ENCODE data around the gene CADM2.

CADM2 gene

GRCh38 chr3:84991422-84991900, 32.7 kb downstream of the CADM2 start:
- no peak for DNase-seq (ENCODE audit: low read depth, low spot score)
- Histone ChIP-seq H3K9me3 (ENCODE audit: low read depth, low read length) (no peaks in the 10 kb centered on the region), H3K9ac (ENCODE audit: insufficient read length) (no peak overlapping the region), H3K36me3 (ENCODE audit: insufficient read depth, low read length) (no peaks in the 10 kb centered on the region), H3K27ac (no peak overlapping the region), H3K4me3 (no peak overlapping the region)
- TF ChIP-seq POLR2AphosphoS5 (IDR thresholded peaks at IDR 0.05; ENCODE audit: borderline replicate concordance, low read depth, low read length) (no peak), EZH2 (IDR thresholded peaks at IDR 0.05) (no peak), FOXP2 (optimal IDR thresholded peaks at IDR 0.05; ENCODE audit: control extremely low read depth, extremely low read length, insufficient read depth) (no peak)

- TF ChIP-seq POLR2AphosphoS5 (IDR thresholded peaks at IDR 0.05; ENCODE audit: borderline replicate concordance, low read depth, low read length) = no peak
- TF ChIP-seq FOXP2 (optimal IDR thresholded peaks at IDR 0.05; ENCODE audit: control extremely low read depth, extremely low read length, insufficient read depth) = no peak
- TF ChIP-seq EZH2 (IDR thresholded peaks at IDR 0.05) = no peak
- DNase-seq (ENCODE audit: low read depth, low spot score) = no peak
- no peaks in the 10 kb centered on the region for H3K36me3 ChIP-seq (ENCODE audit: insufficient read depth, low read length)
- no peaks in the 10 kb centered on the region for H3K9me3 ChIP-seq (ENCODE audit: low read depth, low read length)
- no peak overlapping the region for H3K4me3 ChIP-seq
- no peak overlapping the region for H3K27ac ChIP-seq
- no peak overlapping the region for H3K9ac ChIP-seq (ENCODE audit: insufficient read length)
Measured at GRCh38 chr3:84993956-84994355, 35.2 kb downstream of the CADM2 start.

GRCh38 chr3:84998545-84998944, 39.8 kb downstream of the CADM2 start:
- DNase-seq (ENCODE audit: low read depth, low spot score) = no peak
- no peak overlapping the region for H3K27ac ChIP-seq
- no peaks in the 10 kb centered on the region for H3K36me3 ChIP-seq (ENCODE audit: insufficient read depth, low read length)
- TF ChIP-seq FOXP2 (optimal IDR thresholded peaks at IDR 0.05; ENCODE audit: control extremely low read depth, extremely low read length, insufficient read depth) (no peak), POLR2AphosphoS5 (IDR thresholded peaks at IDR 0.05; ENCODE audit: borderline replicate concordance, low read depth, low read length) (no peak), EZH2 (IDR thresholded peaks at IDR 0.05) (no peak)
- no peak overlapping the region for H3K9ac ChIP-seq (ENCODE audit: insufficient read length)
- H3K4me3 ChIP-seq = no peak overlapping the region
- H3K9me3 ChIP-seq (ENCODE audit: low read depth, low read length) = no peaks in the 10 kb centered on the region

GRCh38 chr3:85003479-85003878, 44.7 kb downstream of the CADM2 start:
- Histone ChIP-seq H3K4me3 (no peak overlapping the region), H3K27ac (no peak overlapping the region), H3K9ac (ENCODE audit: insufficient read length) (no peak overlapping the region), H3K36me3 (ENCODE audit: insufficient read depth, low read length) (no peaks in the 10 kb centered on the region), H3K9me3 (ENCODE audit: low read depth, low read length) (no peaks in the 10 kb centered on the region)
- no peak for TF ChIP-seq EZH2 (IDR thresholded peaks at IDR 0.05)
- TF ChIP-seq POLR2AphosphoS5 (IDR thresholded peaks at IDR 0.05; ENCODE audit: borderline replicate concordance, low read depth, low read length) = no peak
- TF ChIP-seq FOXP2 (optimal IDR thresholded peaks at IDR 0.05; ENCODE audit: control extremely low read depth, extremely low read length, insufficient read depth) = no peak
- DNase-seq (ENCODE audit: low read depth, low spot score) = no peak

GRCh38 chr3:85004147-85004546, 45.4 kb downstream of the CADM2 start:
- Histone ChIP-seq H3K9me3 (ENCODE audit: low read depth, low read length) (no peaks in the 10 kb centered on the region), H3K4me3 (no peak overlapping the region), H3K9ac (ENCODE audit: insufficient read length) (no peak overlapping the region), H3K36me3 (ENCODE audit: insufficient read depth, low read length) (no peaks in the 10 kb centered on the region), H3K27ac (no peak overlapping the region)
- DNase-seq (ENCODE audit: low read depth, low spot score) = no peak
- TF ChIP-seq FOXP2 (optimal IDR thresholded peaks at IDR 0.05; ENCODE audit: control extremely low read depth, extremely low read length, insufficient read depth) (no peak), EZH2 (IDR thresholded peaks at IDR 0.05) (no peak), POLR2AphosphoS5 (IDR thresholded peaks at IDR 0.05; ENCODE audit: borderline replicate concordance, low read depth, low read length) (no peak)

- Histone ChIP-seq H3K9ac (ENCODE audit: insufficient read length) (no peak overlapping the region), H3K27ac (no peak overlapping the region), H3K4me3 (no peak overlapping the region), H3K36me3 (ENCODE audit: insufficient read depth, low read length) (no peaks in the 10 kb centered on the region), H3K9me3 (ENCODE audit: low read depth, low read length) (no peaks in the 10 kb centered on the region)
- TF ChIP-seq POLR2AphosphoS5 (IDR thresholded peaks at IDR 0.05; ENCODE audit: borderline replicate concordance, low read depth, low read length) = no peak
- TF ChIP-seq FOXP2 (optimal IDR thresholded peaks at IDR 0.05; ENCODE audit: control extremely low read depth, extremely low read length, insufficient read depth) = no peak
- TF ChIP-seq EZH2 (IDR thresholded peaks at IDR 0.05) = no peak
- no peak for DNase-seq (ENCODE audit: low read depth, low spot score)
Measured at GRCh38 chr3:85005946-85006345, 47.2 kb downstream of the CADM2 start.

GRCh38 chr3:85007195-85008094, 48.7 kb downstream of the CADM2 start:
- Histone ChIP-seq H3K9ac (ENCODE audit: insufficient read length) (no peak overlapping the region), H3K4me3 (no peak overlapping the region), H3K36me3 (ENCODE audit: insufficient read depth, low read length) (no peaks in the 10 kb centered on the region), H3K9me3 (ENCODE audit: low read depth, low read length) (no peaks in the 10 kb centered on the region), H3K27ac (no peak overlapping the region)
- DNase-seq (ENCODE audit: low read depth, low spot score) = no peak
- TF ChIP-seq POLR2AphosphoS5 (IDR thresholded peaks at IDR 0.05; ENCODE audit: borderline replicate concordance, low read depth, low read length) (no peak), EZH2 (IDR thresholded peaks at IDR 0.05) (no peak), FOXP2 (optimal IDR thresholded peaks at IDR 0.05; ENCODE audit: control extremely low read depth, extremely low read length, insufficient read depth) (no peak)

GRCh38 chr3:85020828-85021227, 62.0 kb downstream of the CADM2 start:
- no peaks in the 10 kb centered on the region for H3K9me3 ChIP-seq (ENCODE audit: low read depth, low read length)
- no peak overlapping the region for H3K27ac ChIP-seq
- H3K9ac ChIP-seq (ENCODE audit: insufficient read length) = no peak overlapping the region
- no peaks in the 10 kb centered on the region for H3K36me3 ChIP-seq (ENCODE audit: insufficient read depth, low read length)
- H3K4me3 ChIP-seq = no peak overlapping the region
- DNase-seq (ENCODE audit: low read depth, low spot score) = no peak
- no peak for TF ChIP-seq EZH2 (IDR thresholded peaks at IDR 0.05)
- no peak for TF ChIP-seq FOXP2 (optimal IDR thresholded peaks at IDR 0.05; ENCODE audit: control extremely low read depth, extremely low read length, insufficient read depth)
- no peak for TF ChIP-seq POLR2AphosphoS5 (IDR thresholded peaks at IDR 0.05; ENCODE audit: borderline replicate concordance, low read depth, low read length)

All from SK-N-MC (cell line).